Measurements from ENCODE around the gene LAMA2.
A peak's percentile ranks its signal among the peaks of the same experiment; 100 is the strongest.

LAMA2 gene

GRCh38 chr6:129335792-129336191 lies 452.9 kb downstream of the LAMA2 start:
- no peak for DNase-seq

GRCh38 chr6:129338683-129339082 lies 455.7 kb downstream of the LAMA2 start:
- DNase-seq: no peak

GRCh38 chr6:129340983-129341382 lies 458.0 kb downstream of the LAMA2 start:
- no peak for DNase-seq

DNA sequence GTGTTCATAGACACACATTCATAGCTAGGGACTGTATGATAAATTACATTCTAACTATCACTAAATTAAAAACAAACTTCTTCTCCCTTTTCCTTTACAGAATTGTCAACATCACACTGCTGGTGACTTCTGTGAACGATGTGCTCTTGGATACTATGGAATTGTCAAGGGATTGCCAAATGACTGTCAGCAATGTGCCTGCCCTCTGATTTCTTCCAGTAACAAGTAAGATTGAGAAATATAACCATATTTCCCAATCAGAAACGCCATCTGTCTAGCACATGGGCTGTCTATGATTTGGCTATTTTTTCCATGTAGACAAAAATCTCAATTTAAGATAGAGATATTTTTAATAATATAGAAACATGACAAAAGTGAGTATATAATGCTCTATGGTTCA lies 459.3 kb downstream of the LAMA2 start:
- DNase-seq: no peak

DNA sequence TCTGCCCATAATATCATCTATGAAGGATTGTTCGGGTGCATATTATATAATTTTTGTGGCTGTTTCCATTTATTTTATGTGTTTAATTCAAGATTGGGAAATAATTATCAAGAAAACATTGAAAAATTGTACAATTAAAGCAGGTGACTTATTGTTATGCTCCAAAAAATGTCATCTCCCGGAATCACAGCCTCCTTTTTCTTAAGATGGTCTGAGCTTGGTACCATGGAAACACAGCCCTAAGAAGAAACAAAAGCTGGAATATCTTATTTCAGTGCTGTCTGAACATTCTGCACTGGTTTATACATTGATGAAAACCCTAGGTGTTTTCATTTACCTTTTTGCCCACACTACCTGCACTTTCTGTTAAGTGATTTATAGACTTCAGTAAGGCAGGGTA lies 459.9 kb downstream of the LAMA2 start:
- DNase-seq: no peak

DNA sequence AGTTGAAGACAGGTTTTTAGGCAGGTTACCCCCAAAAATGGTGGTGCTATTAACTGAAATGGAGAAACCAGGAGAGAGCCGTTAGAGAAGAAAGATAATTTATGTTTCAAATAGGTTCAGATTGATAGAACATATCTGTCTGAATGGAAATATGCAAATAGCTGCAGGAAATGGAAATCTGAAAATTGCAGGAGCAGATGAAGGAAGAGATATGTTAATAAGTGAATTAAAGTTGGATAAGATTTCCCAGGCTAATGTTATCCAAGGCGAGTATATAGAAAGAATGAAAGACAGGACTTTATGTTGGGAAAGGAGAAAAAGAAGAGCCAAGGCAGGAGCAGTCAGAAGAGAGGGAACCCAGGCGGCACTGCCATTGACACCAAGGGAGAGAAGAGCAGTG lies 461.4 kb downstream of the LAMA2 start:
- no peak for DNase-seq

- no peak for DNase-seq
Observed at GRCh38 chr6:129345890-129346289, 463.0 kb downstream of the LAMA2 start.

- DNase-seq: no peak
Observed at GRCh38 chr6:129346964-129347363, 464.0 kb downstream of the LAMA2 start.

DNA sequence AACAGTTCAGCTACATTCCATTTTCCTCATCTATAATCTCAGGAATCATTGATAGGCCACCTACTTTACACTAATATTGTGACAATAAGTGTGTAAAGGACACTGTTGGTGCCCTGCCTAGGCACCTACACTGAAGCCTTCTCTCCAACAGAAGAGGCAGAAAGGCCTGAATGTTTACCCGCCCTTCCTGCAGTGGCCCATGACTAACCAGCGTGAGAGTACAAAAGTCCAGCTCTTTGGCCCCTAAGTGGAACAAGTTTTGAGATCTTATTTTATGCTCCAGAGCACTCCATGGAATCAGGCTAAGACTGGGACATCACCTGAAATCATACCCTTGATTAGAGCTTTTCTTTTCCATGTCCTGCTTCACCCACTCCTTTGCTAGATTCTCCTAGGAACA lies 467.3 kb downstream of the LAMA2 start:
- DNase-seq: no peak

DNA sequence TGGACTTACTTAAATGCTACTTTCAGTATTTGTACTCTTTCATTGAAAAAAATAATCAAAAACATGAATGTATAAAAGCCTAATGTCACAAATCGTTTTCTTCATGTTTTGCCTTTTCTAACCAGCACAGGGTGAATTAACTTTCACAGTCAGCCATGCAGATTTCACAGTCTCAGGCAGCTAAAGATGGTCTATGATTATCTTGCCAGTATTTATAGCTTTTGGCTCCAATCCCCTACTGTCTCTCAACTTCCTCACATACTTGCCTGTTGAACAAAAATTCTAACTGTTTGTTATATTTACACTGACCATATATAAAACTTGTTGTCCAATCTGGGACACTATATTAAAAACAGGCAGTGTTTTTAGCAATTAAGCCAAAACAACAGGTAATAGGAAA lies 468.9 kb downstream of the LAMA2 start:
- DNase-seq: no peak

GRCh38 chr6:129353067-129353466 lies 470.1 kb downstream of the LAMA2 start:
- no peak for DNase-seq

DNA sequence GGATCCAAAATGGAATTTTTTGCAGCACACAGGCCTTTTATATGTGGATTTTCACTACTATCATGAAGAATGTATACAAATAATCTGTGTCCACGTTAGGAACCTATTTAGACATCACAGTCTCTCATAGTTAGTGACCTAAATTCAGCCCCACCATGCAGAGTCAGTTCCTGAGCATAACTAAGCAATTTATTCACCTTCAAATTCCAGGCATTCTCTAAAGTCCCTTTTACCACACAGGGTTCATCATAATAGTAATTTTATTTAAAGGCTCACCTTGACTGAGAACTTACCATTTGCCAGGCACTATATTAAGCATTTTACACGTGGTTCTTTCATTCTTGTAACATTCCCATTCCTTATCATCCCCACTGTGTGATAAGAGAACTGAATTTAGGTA lies 473.2 kb downstream of the LAMA2 start:
- DNase-seq: no peak

DNA sequence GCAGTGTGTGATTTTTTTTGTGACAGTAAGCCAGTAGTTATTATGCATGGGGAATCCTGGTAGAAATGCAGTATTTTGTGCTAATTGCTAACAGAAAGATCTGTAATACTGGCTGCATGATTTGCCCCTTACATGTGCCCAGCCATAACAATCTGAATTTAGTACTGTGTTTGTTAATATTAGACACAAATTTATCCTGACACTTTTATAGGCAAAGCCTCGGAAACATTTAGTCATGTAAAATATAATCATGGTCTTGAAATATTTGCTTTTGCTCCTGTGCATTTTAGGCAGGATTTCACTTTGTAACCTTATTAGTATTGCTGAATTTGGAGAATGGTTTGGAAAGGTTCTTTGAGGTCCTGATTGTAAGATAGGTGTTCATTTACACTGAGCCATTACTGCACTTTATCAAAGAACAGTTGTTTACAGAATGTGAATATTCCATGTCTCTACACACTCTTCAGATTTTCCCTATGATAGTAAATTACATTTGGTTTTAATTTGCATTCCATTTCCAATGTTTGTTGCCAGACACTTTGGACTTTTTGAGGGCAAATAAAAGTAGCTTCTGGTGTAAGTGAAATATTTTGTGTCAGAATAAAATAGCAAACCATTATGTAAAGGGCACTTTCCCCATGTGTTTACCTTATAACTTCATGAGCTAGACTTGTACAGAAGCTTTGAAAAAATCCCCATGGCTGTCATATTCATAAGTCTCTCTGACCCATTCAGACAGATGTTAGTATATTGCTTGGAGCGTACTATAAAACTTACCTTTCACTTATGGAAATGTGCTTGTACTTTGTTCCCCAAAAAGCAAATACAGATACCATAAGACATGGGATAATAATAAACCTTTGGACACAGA lies 477.1 kb downstream of the LAMA2 start:
- no peak for DNase-seq

GRCh38 chr6:129360682-129360955 lies 477.7 kb downstream of the LAMA2 start:
- no peak for DNase-seq

DNA sequence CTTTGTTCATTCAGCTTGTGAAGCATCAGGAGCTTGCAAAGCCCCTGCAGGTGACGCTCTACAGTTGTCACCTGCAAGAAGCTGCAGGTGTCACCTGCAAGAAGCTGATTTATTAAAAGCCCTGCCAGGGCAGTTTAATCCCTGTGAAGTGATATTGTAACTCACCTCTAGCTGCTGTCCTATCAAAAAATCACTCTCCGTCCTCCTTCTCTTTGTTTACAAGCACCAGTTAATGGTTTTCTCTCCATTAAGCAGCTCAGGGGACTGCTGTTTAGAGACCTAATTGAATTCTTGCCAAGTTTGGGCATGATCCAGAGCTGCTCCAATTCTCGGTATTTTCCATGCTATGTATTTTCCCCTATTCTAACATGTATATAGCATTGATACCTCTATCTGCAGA lies 481.1 kb downstream of the LAMA2 start:
- DNase-seq: peak; percentile 32

DNA sequence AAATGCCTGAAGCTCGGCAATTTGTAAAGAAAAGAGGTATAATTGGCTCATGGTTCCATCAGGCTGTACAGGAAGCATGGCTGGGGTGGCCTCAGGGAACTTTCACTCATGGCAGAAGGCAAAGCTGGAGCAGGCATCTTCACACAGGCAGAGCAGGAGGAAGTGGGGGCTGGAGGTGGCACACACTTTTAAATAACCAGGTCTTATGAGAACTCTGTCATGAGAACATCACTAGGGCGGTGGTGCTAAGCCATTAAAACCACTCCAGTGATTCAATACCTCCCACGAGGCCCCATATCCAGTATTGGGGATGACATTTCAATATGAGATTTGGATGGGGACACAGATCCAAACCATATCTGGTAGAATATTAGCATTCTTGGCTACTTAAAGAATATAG lies 481.8 kb downstream of the LAMA2 start:
- no peak for DNase-seq

DNA sequence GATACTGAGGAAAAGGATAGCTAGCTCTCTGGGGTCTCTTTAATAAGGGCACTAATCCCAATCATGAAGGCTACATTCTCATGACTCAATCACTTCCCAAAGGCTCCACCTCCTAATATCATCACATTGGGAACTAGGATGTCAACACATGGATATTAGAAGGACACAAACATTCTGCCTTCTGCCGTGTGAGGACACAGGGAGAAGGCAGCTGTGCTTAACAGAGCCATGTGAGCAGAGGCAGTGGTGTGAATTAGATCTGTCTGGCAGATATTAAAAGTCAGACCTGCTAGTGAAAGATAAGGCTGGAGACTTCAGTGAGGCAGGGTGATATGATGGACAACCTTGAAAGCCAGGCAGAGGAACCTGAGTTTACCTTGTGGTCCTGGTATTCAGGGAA lies 485.1 kb downstream of the LAMA2 start:
- DNase-seq: no peak

- DNase-seq: no peak
Observed at GRCh38 chr6:129368970-129369369, 486.0 kb downstream of the LAMA2 start.

DNA sequence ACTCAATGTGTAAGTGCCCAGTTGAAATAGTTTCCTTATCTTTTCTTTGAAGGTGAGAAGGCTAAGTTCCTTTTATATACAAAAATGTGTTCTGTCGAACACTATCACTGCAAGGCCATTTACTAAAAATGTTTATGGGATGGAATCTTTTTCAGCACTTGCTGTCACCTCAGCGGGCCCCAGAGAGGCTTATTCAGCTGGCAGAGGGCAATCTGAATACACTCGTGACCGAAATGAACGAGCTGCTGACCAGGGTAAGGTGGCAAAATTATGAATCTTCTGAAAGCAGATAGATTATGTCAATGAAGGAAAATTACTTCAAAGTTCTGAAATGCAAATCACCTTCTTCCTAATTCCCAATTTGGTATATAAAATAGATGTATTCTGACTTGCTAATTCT lies 486.8 kb downstream of the LAMA2 start:
- no peak for DNase-seq

DNA sequence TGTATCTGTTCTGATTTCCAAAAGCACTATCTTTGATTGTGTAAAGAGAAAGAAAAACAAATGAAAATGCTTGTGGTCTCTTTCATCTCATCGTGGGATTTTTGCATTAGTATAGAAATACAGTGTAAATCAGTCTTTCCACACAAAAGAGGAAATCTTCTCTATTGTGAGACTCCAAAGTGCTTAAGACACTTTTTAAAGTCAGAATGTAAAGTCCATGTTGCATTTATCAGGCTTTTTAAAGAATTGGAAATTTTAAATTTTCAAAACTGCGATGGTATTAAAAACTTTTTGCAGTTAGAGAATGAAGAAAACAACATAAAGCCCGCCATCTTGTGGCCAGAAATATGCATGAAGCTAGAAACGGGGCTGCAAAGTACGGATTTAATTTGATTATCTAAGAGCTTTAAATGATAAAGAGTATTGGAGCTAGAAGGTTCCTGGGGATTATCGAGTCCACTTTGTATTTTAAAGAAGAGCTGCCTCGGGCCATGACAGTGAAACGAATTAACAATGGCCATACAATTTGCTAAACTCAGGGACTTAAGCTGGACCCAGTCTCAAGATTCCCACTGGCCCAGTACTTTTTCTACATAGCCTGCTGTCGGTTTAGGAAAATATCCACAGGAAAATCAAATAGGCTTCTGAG lies 487.5 kb downstream of the LAMA2 start:
- DNase-seq: peak; percentile 37

DNA sequence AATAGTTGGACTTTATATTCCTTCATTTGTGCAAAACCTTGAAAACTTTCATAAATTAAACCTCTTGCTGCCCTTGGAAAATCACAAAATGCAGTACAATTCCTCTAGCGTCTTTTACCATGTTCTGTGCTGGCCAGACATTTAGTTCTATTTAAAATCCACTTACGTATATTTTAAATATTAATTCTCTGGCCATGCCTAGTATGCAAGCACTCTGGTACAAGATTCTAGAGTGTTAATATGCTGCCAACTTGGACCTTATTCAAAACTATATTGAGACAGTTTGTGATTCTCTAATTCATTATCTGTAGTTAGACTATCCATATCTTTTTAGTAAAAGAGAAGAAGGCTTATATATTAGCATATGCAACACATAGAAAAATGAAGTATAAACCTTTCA lies 498.9 kb downstream of the LAMA2 start:
- DNase-seq: no peak

- DNase-seq: no peak
Observed at GRCh38 chr6:129382916-129383315, 500.0 kb downstream of the LAMA2 start.

- DNase-seq: no peak
Observed at GRCh38 chr6:129385117-129385516, 502.2 kb downstream of the LAMA2 start.

GRCh38 chr6:129390900-129391299 lies 508.0 kb downstream of the LAMA2 start:
- DNase-seq: no peak

GRCh38 chr6:129393654-129394053 lies 510.7 kb downstream of the LAMA2 start:
- no peak for DNase-seq
